HepG2 (cell line): ENCODE data around the gene CEBPE. TPM values are rescaled to one million over a fixed set of nuclear protein-coding genes. Genes with fewer than 3 reads are reported as not detected.
A peak's percentile ranks its signal among the peaks of the same experiment; 100 is the strongest.

ENCODE experiments used
- AKAP8 ChIP-seq: sonication (generic); formaldehyde crosslinking; IDR thresholded peaks from 2 replicates; pipeline ENCODE4 v1.5.1; 2020; ENCODE audit warnings: mild to moderate bottlenecking, missing genetic modification reagents
- ATF4 ChIP-seq, 2 experiments: fragments of 450-650 bp in 1 of 2; sonication (generic) in 1 of 2; formaldehyde crosslinking; IDR thresholded peaks; 2 replicates each; pipeline versions ENCODE4 v1.5.0 to v1.8.0; 2020 to 2022; ENCODE audit warnings: mild to moderate bottlenecking in 1 of 2, missing genetic modification reagents in 1 of 2
- DPF2 ChIP-seq: sonication (generic); formaldehyde crosslinking; IDR thresholded peaks from 2 replicates; pipeline ENCODE4 v1.4.0; 2020; ENCODE audit warnings: mild to moderate bottlenecking, low read depth, missing genetic modification reagents, borderline replicate concordance
- GATAD2A ChIP-seq: IDR thresholded peaks from 2 replicates; pipeline ENCODE4 v1.6.1; 2016
- HDAC2 ChIP-seq: sonication (generic); formaldehyde crosslinking; IDR thresholded peaks from 2 replicates; pipeline ENCODE4 v1.4.0; 2020; ENCODE audit warnings: missing genetic modification reagents
- NCOA1 ChIP-seq: sonication (generic); formaldehyde crosslinking; IDR thresholded peaks from 2 replicates; pipeline ENCODE4 v1.9.0; 2021; ENCODE audit warnings: missing genetic modification reagents
- NFIC ChIP-seq: IDR thresholded peaks from 2 replicates; pipeline ENCODE4 v1.6.1; 2012; ENCODE audit warnings: mild to moderate bottlenecking, low read length, inconsistent platforms
- PTBP1 ChIP-seq: fragments of 200-400 bp; formaldehyde crosslinking; IDR thresholded peaks from 2 replicates; pipeline ENCODE4 v1.6.1; 2018; ENCODE audit warnings: low read length, low read depth; ENCODE audit not compliant: poor library complexity, severe bottlenecking
- RAD21 ChIP-seq: fragments of 450-650 bp; formaldehyde crosslinking; IDR thresholded peaks from 2 replicates; pipeline ENCODE4 v1.5.0; 2020; ENCODE audit warnings: mild to moderate bottlenecking
- SIX1 ChIP-seq: sonication (generic); formaldehyde crosslinking; IDR thresholded peaks from 2 replicates; pipeline ENCODE4 v1.4.0; 2020; ENCODE audit warnings: missing genetic modification reagents, borderline replicate concordance
- SMARCC2 ChIP-seq: fragments of 450-650 bp; IDR thresholded peaks from 2 replicates; pipeline ENCODE4 v1.6.1; 2017; ENCODE audit warnings: antibody characterized with exemption, mild to moderate bottlenecking
- TFE3 ChIP-seq: IDR thresholded peaks from 2 replicates; pipeline ENCODE4 v1.6.1; 2016
- YY1 ChIP-seq: IDR thresholded peaks from 2 replicates; pipeline ENCODE4 v1.6.1; 2011; ENCODE audit warnings: low read length, low read depth, moderate library complexity, mild to moderate bottlenecking; ENCODE audit not compliant: insufficient read depth, insufficient replicate concordance
- ZNF484 ChIP-seq: sonication (generic); formaldehyde crosslinking; IDR thresholded peaks from 2 replicates; pipeline ENCODE4 v1.5.1; 2020; ENCODE audit warnings: mild to moderate bottlenecking, low read depth, missing genetic modification reagents, borderline replicate concordance
- ZNF574 ChIP-seq: sonication (generic); formaldehyde crosslinking; IDR thresholded peaks from 2 replicates; pipeline ENCODE4 v1.4.0; 2020; ENCODE audit warnings: missing genetic modification reagents
- ZNF605 ChIP-seq: sonication (generic); formaldehyde crosslinking; IDR thresholded peaks from 2 replicates; pipeline ENCODE4 v1.8.0; 2022; ENCODE audit warnings: mild to moderate bottlenecking, missing genetic modification reagents
- ZNF841 ChIP-seq: sonication (generic); formaldehyde crosslinking; IDR thresholded peaks from 2 replicates; pipeline ENCODE4 v1.8.1; 2023; ENCODE audit warnings: missing genetic modification reagents, borderline replicate concordance
- polyA plus RNA-seq, 8 experiments: library from polyadenylated mRNA; depleted of rRNA in 3 of 8; stranded (reverse) in 7 of 8; unstranded in 1 of 8; fragments of >200 nt; fragmentation: Illumina TruSeq in 4 of 8; extraction: Trizol in 4 of 8; gene quantifications; 2 replicates each; pipeline versions ENCODE4 v1.2.1 to v1.2.3, GENCODE V29; 2011 to 2016; ENCODE audit warnings: low read depth in 4 of 8, missing spikeins in 1 of 8, mixed read lengths in 1 of 8; ENCODE audit not compliant: insufficient read depth in 1 of 8
- total RNA-seq, 5 experiments: library from RNA; depleted of rRNA; stranded (reverse); fragments of >200 nt; fragmentation: Illumina TruSeq; extraction: Trizol; gene quantifications; 2 replicates each; pipeline ENCODE4 v1.2.3, GENCODE V29; 2016; ENCODE audit warnings: low read depth in 1 of 5

The CEBPE gene
- total and polyA plus RNA-seq, 2 of the 13 experiments (the other 11 are each of a cell fraction or from before 2014, with no cell fraction given), result 0.09 to 0.11 TPM

GRCh38 chr14:23120541-23121251 lies 1.6 kb upstream of the CEBPE start (continued):
- TF ChIP-seq DPF2 (CRISPR knock-in tag) (no peak), ZNF841 (CRISPR knock-in tag) (no peak), RAD21 (peak; percentile 100), HDAC2 (CRISPR knock-in tag) (peak; percentile 92), NCOA1 (CRISPR knock-in tag) (no peak), ZNF484 (CRISPR knock-in tag) (no peak), YY1 (peak; percentile 83), GATAD2A (CRISPR knock-in tag) (peak; percentile 87), NFIC (no peak), PTBP1 (no peak), SMARCC2 (no peak), ZNF605 (CRISPR knock-in tag) (peak; percentile 78), ATF4 (CRISPR knock-in tag; IDR thresholded peaks at IDR 0.05) (no peak; a peak in 1 of 4 replicates), SIX1 (CRISPR knock-in tag) (peak; percentile 69; the same call in 1 of the 2 replicates), ZNF574 (CRISPR knock-in tag) (peak; percentile 89), TFE3 (CRISPR knock-in tag) (peak; percentile 75), AKAP8 (0 out of 2 replicates have a peak, but pooled peaks have one; percentile 22)
